Muscle layer of duodenum (tissue), 2 donors: ENCODE data around the gene ATP9A.
"Not testable (repeated sequence)": the region's sequence is repeated elsewhere in the genome, so short reads cannot be mapped to it uniquely, and the experiment has no call there.

Experiments used
- H3K27ac ChIP-seq: one replicate; pipeline ENCODE4 v1.7.0; 2013; ENCODE audit warnings: mild to moderate bottlenecking, low read length
- H3K27me3 ChIP-seq: one replicate; pipeline ENCODE4 v1.7.0; 2013; ENCODE audit warnings: low read depth, mild to moderate bottlenecking, control low read depth, low read length
- H3K36me3 ChIP-seq, 2 donors: one replicate each; pipeline ENCODE4 v1.7.0; 2013; ENCODE audit warnings: low read length in 2 of 2, control low read depth in 1 of 2, mild to moderate bottlenecking in 1 of 2; ENCODE audit not compliant: insufficient read depth in 2 of 2, control insufficient read depth in 1 of 2
- H3K4me1 ChIP-seq, 2 donors: one replicate each; pipeline ENCODE4 v1.7.0; 2013; ENCODE audit warnings: low read length in 2 of 2, mild to moderate bottlenecking in 2 of 2, control low read depth in 1 of 2, moderate library complexity in 1 of 2; ENCODE audit not compliant: insufficient read depth in 2 of 2, control insufficient read depth in 1 of 2
- H3K4me3 ChIP-seq, 2 donors: one replicate each; pipeline ENCODE4 v1.7.0; 2013; ENCODE audit warnings: low read length in 2 of 2, low read depth in 1 of 2, mild to moderate bottlenecking in 1 of 2
- H3K9me3 ChIP-seq, 2 donors: one replicate each; pipeline ENCODE4 v1.7.0; 2013; ENCODE audit warnings: low read length in 2 of 2, control low read depth in 1 of 2, mild to moderate bottlenecking in 1 of 2; ENCODE audit not compliant: control insufficient read depth in 1 of 2
- donor health status: healthy.

ATP9A gene

GRCh38 chr20:51578145-51578459 lies 190.1 kb downstream of the ATP9A start:
- H3K27me3 ChIP-seq, result no peaks in the 10 kb centered on the region

GRCh38 chr20:51577432-51578144 lies 190.6 kb downstream of the ATP9A start:
- no peak overlapping the region for H3K27ac ChIP-seq
- H3K4me1 ChIP-seq, result no peaks in the 10 kb centered on the region
- no peaks in the 10 kb centered on the region for H3K27me3 ChIP-seq
- H3K9me3 ChIP-seq, result no peaks in the 10 kb centered on the region
- no peak overlapping the region for H3K4me3 ChIP-seq
- no peaks in the 10 kb centered on the region for H3K36me3 ChIP-seq

More at GRCh38 chr20:51578145-51578459, 190.1 kb downstream of the ATP9A start:
- Histone ChIP-seq H3K36me3 (no peaks in the 10 kb centered on the region), H3K9me3 (no peaks in the 10 kb centered on the region), H3K4me1 (no peaks in the 10 kb centered on the region), H3K4me3 (no peak overlapping the region), H3K27ac (no peak overlapping the region)

- H3K27me3 ChIP-seq, result no peaks in the 10 kb centered on the region
- no peak overlapping the region for H3K27ac ChIP-seq
- no peaks in the 10 kb centered on the region for H3K9me3 ChIP-seq
- H3K36me3 ChIP-seq, result no peaks in the 10 kb centered on the region
- no peak overlapping the region for H3K4me3 ChIP-seq
- peaks cover 0 to 6% of the 10 kb centered on the region in 2 donors for H3K4me1 ChIP-seq
Observed at GRCh38 chr20:51575486-51575885, 192.7 kb downstream of the ATP9A start.

GRCh38 chr20:51574248-51575033 lies 193.7 kb downstream of the ATP9A start:
- H3K36me3 ChIP-seq, result no peaks in the 10 kb centered on the region
- H3K4me1 ChIP-seq, result peaks cover 0 to 12% of the 10 kb centered on the region in 2 donors
- no peak overlapping the region for H3K27ac ChIP-seq
- no peak overlapping the region for H3K4me3 ChIP-seq
- H3K27me3 ChIP-seq, result no peaks in the 10 kb centered on the region
- H3K9me3 ChIP-seq, result no peaks in the 10 kb centered on the region

DNA sequence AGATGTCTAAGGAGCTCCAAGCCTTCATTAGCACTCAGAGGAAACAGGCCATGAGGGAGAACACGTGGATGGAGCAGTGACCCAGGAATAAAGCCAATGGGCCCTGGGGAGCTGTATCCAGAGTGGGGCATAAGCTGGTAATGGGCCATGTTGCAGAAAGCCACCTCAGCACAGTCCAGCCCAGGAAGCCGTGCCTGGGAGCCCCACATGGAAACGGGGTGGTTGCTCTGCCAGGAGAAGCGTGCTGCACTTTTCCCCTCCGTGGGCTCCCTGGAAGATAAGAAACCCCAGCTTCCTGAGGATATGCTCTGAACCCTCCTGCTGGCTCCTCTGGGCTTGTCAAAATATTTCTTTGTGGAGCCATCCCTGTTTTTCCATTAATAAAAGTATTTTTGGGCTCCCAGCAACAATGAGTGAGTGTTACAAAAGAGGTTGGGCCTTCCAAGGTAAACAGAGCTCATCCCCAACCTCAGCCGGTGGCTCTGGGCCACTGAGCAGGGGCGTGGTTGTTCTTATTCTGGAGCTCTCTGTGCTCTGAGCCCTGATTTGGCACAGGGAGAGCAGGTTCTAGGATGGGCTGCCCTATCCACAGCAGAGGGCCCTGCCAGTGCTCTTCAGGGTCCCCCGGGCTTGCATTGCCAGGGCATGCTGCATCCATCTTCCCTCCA lies 194.5 kb downstream of the ATP9A start:
- Histone ChIP-seq H3K9me3 (no peaks in the 10 kb centered on the region), H3K4me1 (peaks cover 0 to 12% of the 10 kb centered on the region in 2 donors), H3K27me3 (no peaks in the 10 kb centered on the region), H3K27ac (no peak overlapping the region), H3K4me3 (no peak overlapping the region), H3K36me3 (no peaks in the 10 kb centered on the region)

DNA sequence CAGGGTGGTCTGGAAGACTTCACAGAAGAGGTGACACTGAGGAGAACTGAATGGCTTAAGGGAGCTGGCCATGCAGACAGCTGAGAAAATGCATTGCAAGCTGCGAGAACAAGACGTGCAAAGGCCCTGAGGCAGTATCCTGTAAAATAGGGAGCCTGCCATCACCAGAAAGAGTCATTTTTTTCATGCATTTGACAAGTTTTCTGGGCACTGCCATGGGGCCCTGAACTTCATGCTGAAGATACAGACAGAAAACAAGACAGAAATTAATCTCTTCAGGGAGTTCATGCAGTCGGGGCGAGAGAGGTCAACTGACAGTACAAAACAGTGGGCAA lies 196.8 kb downstream of the ATP9A start:
- no peak overlapping the region for H3K4me3 ChIP-seq
- H3K4me1 ChIP-seq, result peaks cover 0 to 12% of the 10 kb centered on the region in 2 donors
- H3K27ac ChIP-seq, result no peak overlapping the region
- no peaks in the 10 kb centered on the region for H3K27me3 ChIP-seq
- H3K36me3 ChIP-seq, result no peaks in the 10 kb centered on the region
- no peaks in the 10 kb centered on the region for H3K9me3 ChIP-seq

DNA sequence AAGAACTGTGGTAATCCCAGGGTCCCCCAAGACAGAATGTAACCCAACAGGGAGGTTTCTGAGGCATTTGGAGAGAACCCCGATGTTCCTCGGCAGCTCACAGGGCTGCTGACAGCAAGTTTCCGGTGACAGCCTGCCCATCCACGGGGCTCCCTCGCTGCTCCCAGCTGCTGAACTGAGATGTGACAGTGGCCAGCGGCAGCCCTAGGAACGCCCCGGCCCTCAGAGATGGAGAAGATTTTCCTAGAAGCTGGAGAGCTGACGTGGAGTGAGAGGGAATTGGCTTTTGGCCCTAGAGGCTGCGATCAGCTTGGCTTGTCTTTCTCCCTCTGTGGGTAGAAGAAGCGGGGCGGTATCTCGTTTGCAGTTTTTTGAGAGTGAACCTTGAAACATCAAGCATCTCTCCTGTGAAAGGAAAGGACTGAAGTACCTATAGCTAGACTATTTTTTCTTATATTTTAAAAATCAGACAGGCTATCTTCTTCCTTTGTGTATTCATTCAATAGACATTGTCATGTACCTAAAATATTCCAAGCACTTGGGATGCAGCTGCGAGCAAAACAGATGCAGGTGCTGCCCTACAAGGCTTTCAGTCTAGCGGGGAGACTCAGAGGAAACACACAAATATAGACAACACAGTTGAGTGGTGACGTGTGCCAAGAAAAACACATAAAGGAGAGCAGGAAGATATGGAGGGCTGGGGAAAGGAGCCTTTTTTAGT lies 197.3 kb downstream of the ATP9A start:
- Histone ChIP-seq H3K4me3 (no peak overlapping the region), H3K36me3 (no peaks in the 10 kb centered on the region), H3K27ac (no peak overlapping the region), H3K9me3 (no peaks in the 10 kb centered on the region), H3K4me1 (peaks cover 2 to 16% of the 10 kb centered on the region in 2 donors), H3K27me3 (no peaks in the 10 kb centered on the region)

GRCh38 chr20:51569815-51570738 lies 198.1 kb downstream of the ATP9A start:
- Histone ChIP-seq H3K27me3 (no peaks in the 10 kb centered on the region), H3K4me3 (no peak overlapping the region), H3K9me3 (no peaks in the 10 kb centered on the region), H3K36me3 (no peaks in the 10 kb centered on the region), H3K4me1 (peaks cover 10 to 24% of the 10 kb centered on the region in 2 donors), H3K27ac (no peak overlapping the region)

DNA sequence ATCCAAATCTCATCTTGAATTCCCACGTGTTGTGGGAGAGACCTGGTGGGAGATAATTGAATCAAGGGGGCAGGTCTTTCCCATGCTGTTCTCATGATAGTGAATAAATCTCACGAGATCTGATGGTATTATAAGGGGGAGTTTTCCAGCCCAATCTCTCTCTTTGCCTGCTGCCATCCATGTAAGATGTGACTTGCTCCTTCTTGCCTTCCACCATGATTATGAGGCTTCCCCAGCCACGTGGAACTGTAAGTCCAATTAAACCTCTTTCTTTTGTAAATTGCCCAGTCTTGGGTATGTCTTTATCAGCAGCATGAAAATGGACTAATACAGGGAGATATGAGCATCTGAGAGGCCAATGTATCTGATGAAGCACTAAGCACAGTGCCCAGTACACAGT lies 199.7 kb downstream of the ATP9A start:
- not testable (repeated sequence) for H3K4me3 ChIP-seq, H3K36me3 ChIP-seq, H3K27ac ChIP-seq, H3K9me3 ChIP-seq, H3K27me3 ChIP-seq
- peaks cover 12 to 33% of the 10 kb centered on the region in 2 donors for H3K4me1 ChIP-seq

GRCh38 chr20:51567622-51568021 lies 200.6 kb downstream of the ATP9A start:
- H3K9me3 ChIP-seq, result no peaks in the 10 kb centered on the region
- peaks cover 14 to 41% of the 10 kb centered on the region in 2 donors for H3K4me1 ChIP-seq
- H3K4me3 ChIP-seq, result no peak overlapping the region
- no peaks in the 10 kb centered on the region for H3K27me3 ChIP-seq
- H3K36me3 ChIP-seq, result peaks cover 0 to under 1% of the 10 kb centered on the region in 2 donors
- no peak overlapping the region for H3K27ac ChIP-seq
